B cell (primary cell): ENCODE results near the gene PHIP.

Source experiments
- CTCF ChIP-seq: fragments of 200-600 bp; IDR thresholded peaks from one replicate; pipeline ENCODE4 v1.8.0; 2022; ENCODE audit warnings: antibody characterized with exemption, mild to moderate bottlenecking
- EZH2 ChIP-seq: IDR thresholded peaks from 2 replicates; pipeline ENCODE4 v1.6.1; 2012; ENCODE audit warnings: borderline replicate concordance, low read depth, mild to moderate bottlenecking, moderate library complexity, low read length; ENCODE audit not compliant: insufficient read depth, poor library complexity, severe bottlenecking

DNA sequence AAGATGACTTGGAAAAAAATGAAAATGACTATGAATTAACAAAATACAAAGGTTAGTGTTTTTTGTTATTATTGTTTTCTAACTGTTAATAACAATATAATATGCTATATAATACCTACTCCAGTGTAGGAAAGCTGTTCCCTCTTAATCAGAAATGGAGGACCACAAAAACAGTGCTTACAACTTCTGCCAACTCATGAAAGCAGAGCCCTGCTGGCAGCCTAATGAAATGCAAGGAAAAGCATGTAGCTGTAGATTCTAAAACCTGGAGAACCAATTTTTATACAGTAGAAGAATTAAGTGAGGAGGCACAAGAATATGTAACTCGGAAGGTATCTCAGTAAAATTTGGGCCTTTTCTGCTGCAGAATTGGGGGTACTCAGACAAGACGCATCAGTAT, 29.4 kb downstream of the PHIP start:
- TF ChIP-seq CTCF (peak; percentile 53), EZH2 (no peak)
